ENCODE measurements around the gene SRSF4. TPM values are rescaled to one million over a fixed set of nuclear protein-coding genes. Genes with fewer than 3 reads are reported as not detected.

The SRSF4 gene
- total and polyA plus RNA-seq, 9 of the 15 experiments (the other 6 are each of a cell fraction or from before 2014, with no cell fraction given), result 15.9 to 132 (median 82.0) TPM

- TF ChIP-seq, protein P1, sequence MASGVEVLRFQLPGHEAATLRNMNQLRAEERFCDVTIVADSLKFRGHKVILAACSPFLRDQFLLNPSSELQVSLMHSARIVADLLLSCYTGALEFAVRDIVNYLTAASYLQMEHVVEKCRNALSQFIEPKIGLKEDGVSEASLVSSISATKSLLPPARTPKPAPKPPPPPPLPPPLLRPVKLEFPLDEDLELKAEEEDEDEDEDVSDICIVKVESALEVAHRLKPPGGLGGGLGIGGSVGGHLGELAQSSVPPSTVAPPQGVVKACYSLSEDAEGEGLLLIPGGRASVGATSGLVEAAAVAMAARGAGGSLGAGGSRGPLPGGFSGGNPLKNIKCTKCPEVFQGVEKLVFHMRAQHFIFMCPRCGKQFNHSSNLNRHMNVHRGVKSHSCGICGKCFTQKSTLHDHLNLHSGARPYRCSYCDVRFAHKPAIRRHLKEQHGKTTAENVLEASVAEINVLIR (CRISPR knock-in tag; IDR thresholded peaks at IDR 0.05), result peak; percentile 96
- peak; percentile 99 for TF ChIP-seq CREM (IDR thresholded peaks at IDR 0.05; ENCODE audit: low read depth)
- TF ChIP-seq, protein P2, sequence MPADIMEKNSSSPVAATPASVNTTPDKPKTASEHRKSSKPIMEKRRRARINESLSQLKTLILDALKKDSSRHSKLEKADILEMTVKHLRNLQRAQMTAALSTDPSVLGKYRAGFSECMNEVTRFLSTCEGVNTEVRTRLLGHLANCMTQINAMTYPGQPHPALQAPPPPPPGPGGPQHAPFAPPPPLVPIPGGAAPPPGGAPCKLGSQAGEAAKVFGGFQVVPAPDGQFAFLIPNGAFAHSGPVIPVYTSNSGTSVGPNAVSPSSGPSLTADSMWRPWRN (IDR thresholded peaks at IDR 0.05; ENCODE audit: low read depth), result no peak
- no peak for TF ChIP-seq CBFA2T3 (IDR thresholded peaks at IDR 0.05)
- no peak for TF ChIP-seq SMC3 (conservative IDR thresholded peaks at IDR 0.05; ENCODE audit: insufficient read depth, low read depth, low read length)
- TF ChIP-seq TSHZ1 (CRISPR knock-in tag; IDR thresholded peaks at IDR 0.05), result no peak
- TF ChIP-seq RBFOX2 (IDR thresholded peaks at IDR 0.05; ENCODE audit: low read depth, low read length), result peak; percentile 95
- TF ChIP-seq CXXC5 (CRISPR knock-in tag; IDR thresholded peaks at IDR 0.05), result peak; percentile 89
- TF ChIP-seq ZNF77 (CRISPR knock-in tag; IDR thresholded peaks at IDR 0.05), result no peak
- peak in 1 of 2 experiments; percentile 73; a peak in 2 of 4 replicates for TF ChIP-seq SRF (CRISPR knock-in tag; IDR thresholded peaks at IDR 0.05)
- TF ChIP-seq PRMT5 (CRISPR knock-in tag; IDR thresholded peaks at IDR 0.05), result no peak
- TF ChIP-seq MIER1 (IDR thresholded peaks at IDR 0.05; ENCODE audit: low read depth), result 0 out of 2 replicates have a peak, but pooled peaks have one; percentile 21
- no peak for TF ChIP-seq TARDBP (IDR thresholded peaks at IDR 0.05)
- TF ChIP-seq ZKSCAN1 (IDR thresholded peaks at IDR 0.05; ENCODE audit: low read depth, low read length), result peak; percentile 48; the same call in 1 of the 2 replicates
- peak; percentile 69 for TF ChIP-seq DIDO1 (tag; IDR thresholded peaks at IDR 0.05; ENCODE audit: low read depth)
- TF ChIP-seq SREBF1 (IDR thresholded peaks at IDR 0.05; ENCODE audit: borderline replicate concordance, low read depth, low read length), result no peak
- TF ChIP-seq ZNF347 (CRISPR knock-in tag; IDR thresholded peaks at IDR 0.05; ENCODE audit: low read depth), result no peak
- peak; percentile 89 for TF ChIP-seq ZBTB33 (CRISPR knock-in tag; IDR thresholded peaks at IDR 0.05)
These were observed 49.1 kb upstream of the SRSF4 start, which contains the start of gene MECR (continued) for GRCh38 chr1:29230553-29231378.

All from K562 (cell line).